ENCODE results near the gene CDC42BPB. TPM values are rescaled to one million over a fixed set of nuclear protein-coding genes. Genes with fewer than 3 reads are reported as not detected.

Gene CDC42BPB
- total RNA-seq, 3 donors from 2014 or later (not counting 1 experiment from before 2014, with no cell fraction given), result 0.86 to 2.3 (median 2.0) TPM

DNA sequence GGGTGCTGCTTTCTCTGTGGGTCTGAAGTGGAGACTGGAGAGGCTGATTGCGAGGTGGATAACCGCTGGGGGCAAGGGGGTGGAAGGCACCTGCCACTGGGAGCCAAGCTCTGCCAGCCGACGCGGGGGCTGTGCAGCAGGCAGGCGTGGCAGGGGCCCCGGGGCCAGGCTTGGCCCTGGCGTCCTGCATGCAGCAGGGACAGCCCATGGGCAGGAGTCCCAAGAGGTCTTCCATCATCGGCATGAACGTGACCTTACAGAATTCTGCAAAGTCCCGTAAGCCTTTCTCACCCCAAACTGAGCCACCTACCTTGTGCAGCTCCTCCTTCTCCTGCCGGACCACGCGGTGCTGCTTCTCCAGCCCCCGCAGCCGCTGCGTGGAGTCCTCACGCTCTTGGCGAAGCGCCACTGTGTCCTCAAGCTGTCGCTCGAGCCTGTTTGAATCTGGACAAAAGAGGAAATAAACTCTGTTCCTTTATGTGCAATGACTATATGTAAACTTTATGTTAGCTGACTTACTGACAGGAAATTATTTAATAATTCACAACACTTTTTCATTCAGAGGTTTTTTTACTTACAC lies 83.6 kb downstream of the CDC42BPB start:
- no peaks in the 10 kb centered on the region for H3K9me3 Mint-ChIP-seq
- H3K27me3 Mint-ChIP-seq (ENCODE audit: low read depth in 2 of 2), result peaks cover 0 to 10% of the 10 kb centered on the region in 2 donors
- 76% methylated on average over 22 of the region's 22 CpGs for WGBS (ENCODE audit: insufficient coverage)
- ATAC-seq (no peak), DNase-seq (no peak)
- no peaks in the 10 kb centered on the region for H3K36me3 ChIP-seq (ENCODE audit: control insufficient read depth, insufficient read depth, low read length)
- TF ChIP-seq, protein P1, sequence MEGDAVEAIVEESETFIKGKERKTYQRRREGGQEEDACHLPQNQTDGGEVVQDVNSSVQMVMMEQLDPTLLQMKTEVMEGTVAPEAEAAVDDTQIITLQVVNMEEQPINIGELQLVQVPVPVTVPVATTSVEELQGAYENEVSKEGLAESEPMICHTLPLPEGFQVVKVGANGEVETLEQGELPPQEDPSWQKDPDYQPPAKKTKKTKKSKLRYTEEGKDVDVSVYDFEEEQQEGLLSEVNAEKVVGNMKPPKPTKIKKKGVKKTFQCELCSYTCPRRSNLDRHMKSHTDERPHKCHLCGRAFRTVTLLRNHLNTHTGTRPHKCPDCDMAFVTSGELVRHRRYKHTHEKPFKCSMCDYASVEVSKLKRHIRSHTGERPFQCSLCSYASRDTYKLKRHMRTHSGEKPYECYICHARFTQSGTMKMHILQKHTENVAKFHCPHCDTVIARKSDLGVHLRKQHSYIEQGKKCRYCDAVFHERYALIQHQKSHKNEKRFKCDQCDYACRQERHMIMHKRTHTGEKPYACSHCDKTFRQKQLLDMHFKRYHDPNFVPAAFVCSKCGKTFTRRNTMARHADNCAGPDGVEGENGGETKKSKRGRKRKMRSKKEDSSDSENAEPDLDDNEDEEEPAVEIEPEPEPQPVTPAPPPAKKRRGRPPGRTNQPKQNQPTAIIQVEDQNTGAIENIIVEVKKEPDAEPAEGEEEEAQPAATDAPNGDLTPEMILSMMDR (IDR thresholded peaks at IDR 0.05), result no peak
- H3K4me3 ChIP-seq (ENCODE audit: low read length), result no peak overlapping the region
- intact Hi-C loops (cut with micrococcal nuclease), result no loop called here
- H3K4me1 Mint-ChIP-seq, result no peaks in the 10 kb centered on the region
- H3K9me3 ChIP-seq (ENCODE audit: control insufficient read depth, insufficient read depth, low read length), result no peaks in the 10 kb centered on the region
- no peaks in the 10 kb centered on the region for H3K27me3 ChIP-seq (ENCODE audit: control insufficient read depth, insufficient read depth, low read length)
- H3K27ac ChIP-seq (ENCODE audit: low read length), result no peak overlapping the region
- H3K4me1 ChIP-seq (ENCODE audit: control insufficient read depth, insufficient read depth, low read length), result no peaks in the 10 kb centered on the region
- H3K27ac Mint-ChIP-seq, result no peak overlapping the region
- no peaks in the 10 kb centered on the region for H3K36me3 Mint-ChIP-seq
- no peak overlapping the region for H3K4me3 Mint-ChIP-seq

GRCh38 chr14:102971836-102972606 lies 85.3 kb downstream of the CDC42BPB start:
- no peaks in the 10 kb centered on the region for H3K9me3 Mint-ChIP-seq
- no peaks in the 10 kb centered on the region for H3K4me1 ChIP-seq (ENCODE audit: control insufficient read depth, insufficient read depth, low read length)
- no peaks in the 10 kb centered on the region for H3K27me3 ChIP-seq (ENCODE audit: control insufficient read depth, insufficient read depth, low read length)
- intact Hi-C loops (cut with micrococcal nuclease), result no loop called here
- no peaks in the 10 kb centered on the region for H3K36me3 ChIP-seq (ENCODE audit: control insufficient read depth, insufficient read depth, low read length)
- no peaks in the 10 kb centered on the region for H3K4me1 Mint-ChIP-seq
- no peak overlapping the region for H3K4me3 Mint-ChIP-seq
- H3K27ac ChIP-seq (ENCODE audit: low read length), result no peak overlapping the region
- no peaks in the 10 kb centered on the region for H3K9me3 ChIP-seq (ENCODE audit: control insufficient read depth, insufficient read depth, low read length)
- ATAC-seq (no peak), DNase-seq (no peak)
- H3K27ac Mint-ChIP-seq, result no peak overlapping the region
- H3K4me3 ChIP-seq (ENCODE audit: low read length), result no peak overlapping the region
- WGBS (ENCODE audit: insufficient coverage), result 93% methylated on average over 25 of the region's 25 CpGs
- TF ChIP-seq, protein P1 (IDR thresholded peaks at IDR 0.05), result no peak
- no peaks in the 10 kb centered on the region for H3K36me3 Mint-ChIP-seq
- H3K27me3 Mint-ChIP-seq (ENCODE audit: low read depth in 2 of 2), result peaks cover 0 to 7% of the 10 kb centered on the region in 2 donors

DNA sequence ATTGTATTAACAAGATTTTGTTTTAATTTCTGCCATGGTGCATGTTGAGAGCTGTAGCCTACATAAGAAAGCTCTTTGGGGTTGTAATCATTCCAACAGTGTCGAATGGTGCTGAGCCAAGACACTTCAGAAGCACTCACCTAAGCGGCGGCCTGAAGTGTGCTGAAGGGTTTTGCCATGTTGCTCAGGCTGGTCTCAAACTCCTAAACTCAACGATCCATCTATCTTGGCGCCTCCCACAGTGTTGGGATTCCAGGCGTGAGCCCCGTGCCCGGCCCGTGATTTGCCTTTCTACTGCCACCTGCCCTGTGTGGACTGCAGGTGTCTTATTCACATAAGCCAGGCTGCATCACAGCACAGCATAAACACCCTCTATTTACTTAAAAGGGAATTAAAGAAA lies 86.0 kb downstream of the CDC42BPB start:
- H3K36me3 Mint-ChIP-seq, result no peaks in the 10 kb centered on the region
- no peak for DNase-seq

More for the DNA sequence above, 86.0 kb downstream of the CDC42BPB start:
- H3K9me3 Mint-ChIP-seq, result no peaks in the 10 kb centered on the region
- H3K4me3 ChIP-seq (ENCODE audit: low read length), result no peak overlapping the region
- ATAC-seq, result no peak
- no peaks in the 10 kb centered on the region for H3K9me3 ChIP-seq (ENCODE audit: control insufficient read depth, insufficient read depth, low read length)
- H3K27ac Mint-ChIP-seq, result no peak overlapping the region
- no peaks in the 10 kb centered on the region for H3K4me1 Mint-ChIP-seq
- no peaks in the 10 kb centered on the region for H3K27me3 ChIP-seq (ENCODE audit: control insufficient read depth, insufficient read depth, low read length)
- H3K4me3 Mint-ChIP-seq, result no peak overlapping the region
- WGBS (ENCODE audit: insufficient coverage), result 94% methylated on average over 9 of the region's 9 CpGs
- H3K27me3 Mint-ChIP-seq (ENCODE audit: low read depth in 2 of 2), result peaks cover 0 to 7% of the 10 kb centered on the region in 2 donors
- intact Hi-C loops (cut with micrococcal nuclease), result no loop called here
- H3K27ac ChIP-seq (ENCODE audit: low read length), result no peak overlapping the region
- TF ChIP-seq, protein P1 (IDR thresholded peaks at IDR 0.05), result no peak
- no peaks in the 10 kb centered on the region for H3K36me3 ChIP-seq (ENCODE audit: control insufficient read depth, insufficient read depth, low read length)
- no peaks in the 10 kb centered on the region for H3K4me1 ChIP-seq (ENCODE audit: control insufficient read depth, insufficient read depth, low read length)
